Suprapubic skin (tissue), 4 donors: ENCODE measurements around the gene ENPP5. TPM values are rescaled to one million over a fixed set of nuclear protein-coding genes. Genes with fewer than 3 reads are reported as not detected.

ENCODE experiments used
- DNase-seq, 2 donors: peaks; one replicate each; pipeline ENCODE4 v3.0.0-alpha.2; 2019; ENCODE audit warnings: low spot score in 2 of 2
- H3K27ac ChIP-seq: fragments of 200-600 bp; sonication (generic); one replicate; pipeline ENCODE4 v1.5.1; 2019
- H3K27me3 ChIP-seq: fragments of 200-600 bp; sonication (generic); one replicate; pipeline ENCODE4 v1.5.1; 2019
- H3K36me3 ChIP-seq: fragments of 200-600 bp; sonication (generic); one replicate; pipeline ENCODE4 v1.5.1; 2019
- H3K4me1 ChIP-seq: fragments of 200-600 bp; sonication (generic); one replicate; pipeline ENCODE4 v1.5.1; 2019
- H3K4me3 ChIP-seq: fragments of 200-600 bp; sonication (generic); one replicate; pipeline ENCODE4 v1.5.1; 2019; ENCODE audit warnings: mild to moderate bottlenecking
- H3K9me3 ChIP-seq: fragments of 200-600 bp; sonication (generic); one replicate; pipeline ENCODE4 v1.5.1; 2019
- CTCF ChIP-seq, 2 donors: fragments of 200-600 bp in 1 of 2; fragments of 450-650 bp in 1 of 2; sonication (generic) in 1 of 2; IDR thresholded peaks; one replicate each; pipeline ENCODE4 v1.5.1; 2016 to 2019; ENCODE audit warnings: antibody characterized with exemption in 2 of 2, mild to moderate bottlenecking in 1 of 2, moderate library complexity in 1 of 2
- EP300 ChIP-seq: sonication (generic); formaldehyde crosslinking; IDR thresholded peaks from one replicate; pipeline ENCODE4 v1.6.1; 2017; ENCODE audit warnings: antibody characterized with exemption
- POLR2A ChIP-seq, 2 donors: fragments of 450-650 bp; IDR thresholded peaks; one replicate each; pipeline ENCODE4 v1.6.1; 2017; ENCODE audit warnings: antibody characterized with exemption in 2 of 2, mild to moderate bottlenecking in 2 of 2, moderate library complexity in 2 of 2
- POLR2AphosphoS5 ChIP-seq, 3 donors: sonication (generic); formaldehyde crosslinking; IDR thresholded peaks; one replicate each; pipeline ENCODE4 v1.6.1; 2017; ENCODE audit warnings: antibody characterized with exemption in 3 of 3
- WGBS: methylation state at CpG from one replicate; pipeline ENCODE4 v1.1.5; 2018; 5-methylcytosine and 5-hydroxymethylcytosine counted together
- total RNA-seq, 4 donors: library from RNA; depleted of rRNA; stranded (reverse); fragments of >200 nt; gene quantifications; one replicate each; pipeline ENCODE4 v1.1.0, GENCODE V29; 2016

Gene ENPP5
- total RNA-seq = 1 to 10 TPM in 3 of 4 donors, under 1 TPM in 1; 0.98 to 4.5 (median 3.1) TPM

- H3K4me3 ChIP-seq = peak within 1 kb of the TSS; percentile 67
- peaks cover 9% of the 10 kb centered on the region for H3K27me3 ChIP-seq
- no peak for TF ChIP-seq CTCF (IDR thresholded peaks at IDR 0.05)
- no peak for TF ChIP-seq EP300
- no peak for TF ChIP-seq POLR2AphosphoS5 (IDR thresholded peaks at IDR 0.05)
- TF ChIP-seq POLR2A (IDR thresholded peaks at IDR 0.05) = no peak
- under 1% methylated on average over 38 of the region's 49 CpGs for WGBS
- no peaks in the 10 kb centered on the region for H3K36me3 ChIP-seq
- DNase-seq = peak; percentile 71 to 84
- H3K27ac ChIP-seq = no peak within 1 kb of the TSS
- no peaks in the 10 kb centered on the region for H3K9me3 ChIP-seq
- peaks cover 18% of the 10 kb centered on the region for H3K4me1 ChIP-seq
Observed at GRCh38 chr6:46170357-46171289, at the start of gene ENPP5. ENPP5 (minus strand) TSS chr6:46170980; CDS start chr6:46168262, 2,718 bp downstream.

DNA sequence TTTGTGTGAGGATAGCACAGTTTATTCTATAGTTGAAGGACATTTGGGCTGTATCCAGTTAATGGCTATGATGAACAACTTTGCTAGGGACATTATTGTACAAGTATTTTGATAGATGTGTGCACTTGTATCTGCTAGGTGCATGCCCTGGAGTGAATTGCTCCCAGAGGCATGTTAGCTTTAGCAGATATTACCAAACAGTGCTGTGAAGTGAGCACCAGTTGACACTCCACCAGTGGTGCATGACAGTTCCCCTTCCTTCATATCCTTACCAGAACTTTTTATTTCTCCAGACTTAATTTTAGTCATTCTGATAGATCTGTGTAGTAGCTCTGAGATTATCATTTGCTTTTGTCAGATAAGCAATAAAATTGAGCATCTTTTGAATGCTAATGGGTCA lies 48.9 kb upstream of the ENPP5 start:
- DNase-seq = no peak
- no peak for TF ChIP-seq POLR2AphosphoS5 (IDR thresholded peaks at IDR 0.05)
- TF ChIP-seq POLR2A (IDR thresholded peaks at IDR 0.05) = no peak
- H3K27me3 ChIP-seq = no peaks in the 10 kb centered on the region

DNA sequence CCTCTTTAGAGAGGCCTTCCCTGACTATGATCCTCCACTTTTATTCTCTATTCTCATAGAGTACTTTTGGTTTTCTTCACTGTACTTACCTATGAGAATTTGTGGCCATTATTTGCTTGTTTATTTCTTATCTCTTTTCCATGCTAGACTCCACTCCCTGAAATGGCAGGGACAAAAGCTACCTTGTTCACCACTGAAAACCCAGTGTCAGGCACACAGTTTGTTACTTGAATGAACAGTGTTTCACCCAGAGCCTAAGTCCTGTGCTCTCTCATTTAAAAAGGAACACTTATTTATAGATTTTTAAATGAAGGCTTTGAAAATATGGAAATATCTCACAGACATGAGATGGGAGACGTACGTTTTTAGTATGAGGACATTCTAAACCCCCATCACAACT lies 47.7 kb upstream of the ENPP5 start:
- DNase-seq = no peak
- no peak overlapping the region for H3K4me3 ChIP-seq
- peak overlapping the region; percentile 82 for H3K27ac ChIP-seq
- H3K27me3 ChIP-seq = no peaks in the 10 kb centered on the region
- H3K9me3 ChIP-seq = no peaks in the 10 kb centered on the region
- H3K36me3 ChIP-seq = no peaks in the 10 kb centered on the region
- WGBS = 86% methylated on average over 2 of the region's 2 CpGs
- H3K4me1 ChIP-seq = peaks cover 19% of the 10 kb centered on the region
- TF ChIP-seq POLR2AphosphoS5 (IDR thresholded peaks at IDR 0.05) (no peak), EP300 (no peak), CTCF (IDR thresholded peaks at IDR 0.05) (no peak)

More for the DNA sequence above, 48.9 kb upstream of the ENPP5 start:
- Histone ChIP-seq H3K4me3 (no peak overlapping the region), H3K36me3 (no peaks in the 10 kb centered on the region), H3K4me1 (peaks cover 19% of the 10 kb centered on the region), H3K27ac (no peak overlapping the region), H3K9me3 (no peaks in the 10 kb centered on the region)

DNA sequence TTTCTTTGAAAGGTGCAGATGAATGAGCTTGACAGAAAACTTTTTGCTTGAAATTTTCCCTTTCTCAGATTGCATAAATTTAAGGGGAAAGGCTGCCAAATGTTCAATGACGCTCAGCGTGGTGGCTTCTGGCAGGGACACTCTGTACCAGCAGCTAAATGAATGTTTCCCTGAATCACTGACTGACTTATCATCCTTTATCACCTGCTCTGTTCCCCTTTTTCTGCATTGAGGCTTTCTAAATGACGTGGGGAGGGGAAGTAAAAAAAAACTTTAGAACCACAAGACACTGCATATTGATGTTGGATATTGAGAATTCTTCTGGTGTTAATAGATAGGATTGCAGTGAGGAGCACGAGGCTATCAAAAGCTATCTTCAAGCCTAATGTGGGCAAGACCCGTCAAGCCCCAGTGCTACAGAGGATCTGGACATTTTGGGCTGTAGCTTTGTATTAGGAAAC lies 46.9 kb upstream of the ENPP5 start:
- Histone ChIP-seq H3K4me1 (peaks cover 19% of the 10 kb centered on the region), H3K27me3 (no peaks in the 10 kb centered on the region), H3K27ac (peak overlapping the region; percentile 82), H3K9me3 (no peaks in the 10 kb centered on the region), H3K4me3 (no peak overlapping the region), H3K36me3 (no peaks in the 10 kb centered on the region)
- TF ChIP-seq POLR2A (IDR thresholded peaks at IDR 0.05) = no peak
- TF ChIP-seq EP300 = peak; percentile 64
- peak in 2 of 3 donors; percentile 70 to 88 for TF ChIP-seq POLR2AphosphoS5 (IDR thresholded peaks at IDR 0.05)
- WGBS = 64% methylated on average over 5 of the region's 5 CpGs
- no peak for DNase-seq

- 86% methylated on average over 2 of the region's 2 CpGs for WGBS
- H3K4me3 ChIP-seq = no peak overlapping the region
- TF ChIP-seq EP300 = no peak
- TF ChIP-seq CTCF (IDR thresholded peaks at IDR 0.05) = no peak
- no peak for TF ChIP-seq POLR2A (IDR thresholded peaks at IDR 0.05)
- TF ChIP-seq POLR2AphosphoS5 (IDR thresholded peaks at IDR 0.05) = no peak
- H3K27ac ChIP-seq = peak overlapping the region; percentile 82
- H3K27me3 ChIP-seq = no peaks in the 10 kb centered on the region
- H3K9me3 ChIP-seq = no peaks in the 10 kb centered on the region
- no peaks in the 10 kb centered on the region for H3K36me3 ChIP-seq
- H3K4me1 ChIP-seq = peaks cover 19% of the 10 kb centered on the region
- DNase-seq = no peak
Observed at GRCh38 chr6:46216879-46217278, 46.1 kb upstream of the ENPP5 start.

- no peak overlapping the region for H3K27ac ChIP-seq
- H3K27me3 ChIP-seq = no peaks in the 10 kb centered on the region
- 79% methylated on average over 4 of the region's 4 CpGs for WGBS
- H3K4me3 ChIP-seq = no peak overlapping the region
- no peaks in the 10 kb centered on the region for H3K9me3 ChIP-seq
- peaks cover 19% of the 10 kb centered on the region for H3K4me1 ChIP-seq
- no peak for DNase-seq
- TF ChIP-seq CTCF (IDR thresholded peaks at IDR 0.05) (no peak), POLR2A (IDR thresholded peaks at IDR 0.05) (no peak), EP300 (no peak), POLR2AphosphoS5 (IDR thresholded peaks at IDR 0.05) (no peak)
- H3K36me3 ChIP-seq = no peaks in the 10 kb centered on the region
Observed at GRCh38 chr6:46215777-46216176, 45.0 kb upstream of the ENPP5 start.
